Ovary (tissue), 3 donors: Measurements from ENCODE around the gene PHKB.

Experiments
- CTCF ChIP-seq, 3 donors: fragments of 450-650 bp in 2 of 3; fragments of 200-600 bp in 1 of 3; IDR thresholded peaks; one replicate each; pipeline versions ENCODE4 v1.5.1 to v1.8.0; 2016 to 2022; ENCODE audit warnings: antibody characterized with exemption in 3 of 3, mild to moderate bottlenecking in 1 of 3
- EP300 ChIP-seq: sonication (generic); formaldehyde crosslinking; IDR thresholded peaks from one replicate; pipeline ENCODE4 v1.6.1; 2017; ENCODE audit warnings: antibody characterized with exemption
- POLR2A ChIP-seq: fragments of 450-650 bp; IDR thresholded peaks from one replicate; pipeline ENCODE4 v1.6.1; 2017; ENCODE audit warnings: antibody characterized with exemption, mild to moderate bottlenecking, moderate library complexity
- donor health status: DM: no; HTN: no; CAD: no.

GRCh38 chr16:47463771-47464624 lies 2.9 kb downstream of the PHKB start:
- TF ChIP-seq CTCF (IDR thresholded peaks at IDR 0.05) = no peak
- no peak for TF ChIP-seq POLR2A
- TF ChIP-seq EP300 = no peak
